Colonic mucosa (tissue), 4 donors: ENCODE measurements around the gene PISD. TPM values are rescaled to one million over a fixed set of nuclear protein-coding genes. Genes with fewer than 3 reads are reported as not detected.

Experiments
- DNase-seq: peaks from one replicate; pipeline ENCODE4 v3.0.0-alpha.2; 2020
- H3K27ac ChIP-seq: fragments of 200-600 bp; one replicate; pipeline ENCODE4 v1.8.0; 2021
- H3K27me3 ChIP-seq: fragments of 200-600 bp; one replicate; pipeline ENCODE4 v1.8.0; 2021
- H3K36me3 ChIP-seq: fragments of 200-600 bp; one replicate; pipeline ENCODE4 v1.8.0; 2021
- H3K4me1 ChIP-seq: fragments of 200-600 bp; one replicate; pipeline ENCODE4 v1.8.0; 2021; ENCODE audit warnings: mild to moderate bottlenecking
- H3K4me3 ChIP-seq: fragments of 200-600 bp; one replicate; pipeline ENCODE4 v1.8.0; 2021
- H3K9ac ChIP-seq, 2 donors: one replicate each; pipeline ENCODE4 v1.7.0; 2013; ENCODE audit warnings: control low read depth in 2 of 2, low read depth in 2 of 2, low read length in 2 of 2
- H3K9me3 ChIP-seq: fragments of 200-600 bp; one replicate; pipeline ENCODE4 v1.8.0; 2021
- CTCF ChIP-seq: fragments of 200-600 bp; IDR thresholded peaks from one replicate; pipeline ENCODE4 v1.8.0; 2022; ENCODE audit warnings: antibody characterized with exemption, mild to moderate bottlenecking
- intact Hi-C: fragments of 100-400 bp; cut with DNase I; formaldehyde crosslinking; loops from one replicate; pipeline ENCODE4 v1.14.1; 2022
- total RNA-seq, 2 donors: library from RNA; stranded (reverse); fragmentation: NEBNext Ultra II Directional in 1 of 2; extraction: Animal tissue kit (Norgen Biotek cat#: 25700) in 1 of 2; gene quantifications; one replicate each; pipeline ENCODE4 v1.2.1, GENCODE V29; 2021
- donor health status: healthy.
- donor health status: DM: no; HTN: no; CAD: no.
- donor health status: DM: no; HTN: no; CAD: no.

The PISD gene
- total RNA-seq, 2 donors from 2014 or later: 30.8 to 48.1 TPM

GRCh38 chr22:31629741-31630184 lies 32.3 kb downstream of the PISD start:
- peak overlapping the region; percentile 62 for H3K4me3 ChIP-seq
- no peak for TF ChIP-seq CTCF
- H3K27ac ChIP-seq: peak overlapping the region; percentile 70
- no peaks in the 10 kb centered on the region for H3K27me3 ChIP-seq
- no peak for DNase-seq
- no peaks in the 10 kb centered on the region for H3K9me3 ChIP-seq
- no peaks in the 10 kb centered on the region for H3K36me3 ChIP-seq
- intact Hi-C loops: no loop called here
- peak overlapping the region; percentile 68 to 70 for H3K9ac ChIP-seq
- peaks cover 6% of the 10 kb centered on the region for H3K4me1 ChIP-seq

GRCh38 chr22:31628969-31629708 lies 32.9 kb downstream of the PISD start:
- Histone ChIP-seq H3K27ac (no peak overlapping the region), H3K4me3 (no peak overlapping the region), H3K4me1 (peaks cover 6% of the 10 kb centered on the region), H3K9me3 (no peaks in the 10 kb centered on the region), H3K36me3 (no peaks in the 10 kb centered on the region), H3K9ac (peak overlapping the region in 1 of 2 donors; percentile 68), H3K27me3 (no peaks in the 10 kb centered on the region)
- DNase-seq: no peak
- intact Hi-C loops: no loop called here
- no peak for TF ChIP-seq CTCF

GRCh38 chr22:31628362-31628761 lies 33.7 kb downstream of the PISD start:
- DNase-seq: no peak
- Histone ChIP-seq H3K36me3 (no peaks in the 10 kb centered on the region), H3K9me3 (no peaks in the 10 kb centered on the region), H3K4me1 (no peaks in the 10 kb centered on the region), H3K27me3 (no peaks in the 10 kb centered on the region), H3K4me3 (no peak overlapping the region), H3K27ac (no peak overlapping the region), H3K9ac (no peak overlapping the region)
- no peak for TF ChIP-seq CTCF
- intact Hi-C loops: no loop called here

GRCh38 chr22:31627223-31627731 lies 34.7 kb downstream of the PISD start:
- Histone ChIP-seq H3K9me3 (no peaks in the 10 kb centered on the region), H3K9ac (no peak overlapping the region), H3K36me3 (no peaks in the 10 kb centered on the region), H3K4me1 (no peaks in the 10 kb centered on the region), H3K27ac (no peak overlapping the region), H3K4me3 (no peak overlapping the region), H3K27me3 (no peaks in the 10 kb centered on the region)
- no peak for DNase-seq
- intact Hi-C loops: no loop called here
- no peak for TF ChIP-seq CTCF

- no peak for DNase-seq
- intact Hi-C loops: no loop called here
- H3K27me3 ChIP-seq: no peaks in the 10 kb centered on the region
- no peak overlapping the region for H3K9ac ChIP-seq
- H3K4me3 ChIP-seq: no peak overlapping the region
- no peaks in the 10 kb centered on the region for H3K4me1 ChIP-seq
- H3K36me3 ChIP-seq: no peaks in the 10 kb centered on the region
- no peak overlapping the region for H3K27ac ChIP-seq
- no peaks in the 10 kb centered on the region for H3K9me3 ChIP-seq
- no peak for TF ChIP-seq CTCF
Measured at GRCh38 chr22:31626427-31627150, 35.4 kb downstream of the PISD start.
